Neural cell (in vitro differentiated cells): ENCODE data around the gene PEX3. TPM values are rescaled to one million over a fixed set of nuclear protein-coding genes. Genes with fewer than 3 reads are reported as not detected.
"Not testable (repeated sequence)": the region's sequence is repeated elsewhere in the genome, so short reads cannot be mapped to it uniquely, and the experiment has no call there.

Experiments
- H2AFZ ChIP-seq: fragments of 200-600, 300-800 bp; sonication (generic), shearing (Covaris generic); 2 replicates; pipeline ENCODE4 v1.6.0; 2014; ENCODE audit warnings: low read depth, mild to moderate bottlenecking, antibody characterized with exemption, low read length, moderate library complexity
- H3F3A ChIP-seq: fragments of 200-600 bp; shearing (Covaris generic); 2 replicates; pipeline ENCODE4 v1.6.1; 2016; ENCODE audit warnings: mild to moderate bottlenecking, moderate library complexity, mixed read lengths, antibody characterized with exemption, low read length; ENCODE audit not compliant: insufficient read depth, poor library complexity, severe bottlenecking
- H3K27ac ChIP-seq: fragments of 200-600, 300-800 bp; sonication (generic), shearing (Covaris generic); 2 replicates; pipeline ENCODE4 v1.5.1; 2014; ENCODE audit warnings: mild to moderate bottlenecking, low read length, moderate library complexity
- H3K27me3 ChIP-seq: fragments of 300-800, 200-600 bp; sonication (generic), shearing (Covaris generic); 2 replicates; pipeline ENCODE4 v1.6.0; 2014; ENCODE audit warnings: mild to moderate bottlenecking, low read depth, low read length, moderate library complexity; ENCODE audit not compliant: insufficient read depth
- H3K36me3 ChIP-seq: fragments of 300-800, 200-600 bp; sonication (generic), shearing (Covaris generic); 2 replicates; pipeline ENCODE4 v1.5.1; 2014; ENCODE audit warnings: mild to moderate bottlenecking, antibody characterized with exemption, low read length, moderate library complexity; ENCODE audit not compliant: insufficient read depth
- H3K4me2 ChIP-seq: fragments of 300-800, 200-600 bp; sonication (generic), shearing (Covaris generic); 2 replicates; pipeline ENCODE4 v1.6.0; 2014; ENCODE audit warnings: mild to moderate bottlenecking, low read length
- H3K4me3 ChIP-seq: fragments of 300-800, 200-600 bp; sonication (generic), shearing (Covaris generic); 2 replicates; pipeline ENCODE4 v1.5.1; 2014; ENCODE audit warnings: mild to moderate bottlenecking, low read length, moderate library complexity
- H3K79me2 ChIP-seq: fragments of 200-600 bp; shearing (Covaris generic); replicated peaks from 2 replicates; pipeline ENCODE4 v1.6.0; 2014; ENCODE audit warnings: mild to moderate bottlenecking, low read length, moderate library complexity; ENCODE audit not compliant: insufficient read depth
- H3K9ac ChIP-seq: fragments of 300-800, 200-600 bp; sonication (generic), shearing (Covaris generic); 2 replicates; pipeline ENCODE4 v1.6.1; 2016; ENCODE audit warnings: mild to moderate bottlenecking, low read length, mixed read lengths
- H3K9me2 ChIP-seq: fragments of 200-600 bp; shearing (Covaris generic); 2 replicates; pipeline ENCODE4 v1.6.1; 2016; ENCODE audit warnings: mild to moderate bottlenecking, low read length, mixed read lengths; ENCODE audit not compliant: insufficient read depth
- H3K9me3 ChIP-seq: fragments of 200-600, 300-800 bp; sonication (generic), shearing (Covaris generic); 2 replicates; pipeline ENCODE4 v1.6.1; 2016; ENCODE audit warnings: mild to moderate bottlenecking, mixed run types, low read length, moderate library complexity, mixed read lengths
- H4K20me1 ChIP-seq: fragments of 200-600 bp; shearing (Covaris generic); 2 replicates; pipeline ENCODE4 v1.6.1; 2016; ENCODE audit warnings: mild to moderate bottlenecking, mixed run types; ENCODE audit not compliant: insufficient read depth
- CTCF ChIP-seq: fragments of 450-650 bp; IDR thresholded peaks from 2 replicates; pipeline ENCODE4 v1.5.1; 2014; ENCODE audit warnings: antibody characterized with exemption, mild to moderate bottlenecking, moderate library complexity; ENCODE audit not compliant: poor library complexity, severe bottlenecking
- EP300 ChIP-seq: fragments of 450-650 bp; conservative IDR thresholded peaks from 2 replicates; pipeline ENCODE4 v1.6.1; 2014; ENCODE audit warnings: antibody characterized with exemption, mild to moderate bottlenecking, moderate library complexity; ENCODE audit not compliant: poor library complexity, severe bottlenecking
- EZH2 ChIP-seq: fragments of 200-600, 300-800 bp; shearing (Covaris generic), sonication (generic); IDR thresholded peaks from 2 replicates; pipeline ENCODE4 v1.6.1; 2014; ENCODE audit warnings: antibody characterized with exemption, low read length, borderline replicate concordance, mild to moderate bottlenecking; ENCODE audit not compliant: insufficient read depth, poor library complexity, severe bottlenecking
- MXI1 ChIP-seq: fragments of 450-650 bp; conservative IDR thresholded peaks from 2 replicates; pipeline ENCODE4 v1.6.1; 2014; ENCODE audit warnings: antibody characterized with exemption, mild to moderate bottlenecking; ENCODE audit not compliant: poor library complexity, severe bottlenecking
- POLR2AphosphoS5 ChIP-seq: IDR thresholded peaks from 2 replicates; pipeline ENCODE4 v1.6.1; 2012
- RAD21 ChIP-seq: fragments of 450-650 bp; conservative IDR thresholded peaks from 2 replicates; pipeline ENCODE4 v1.6.1; 2014; ENCODE audit warnings: antibody characterized with exemption, mild to moderate bottlenecking, moderate library complexity
- REST ChIP-seq: IDR thresholded peaks from 2 replicates; pipeline ENCODE4 v1.6.1; 2012; ENCODE audit warnings: borderline replicate concordance
- SMC3 ChIP-seq: fragments of 450-650 bp; conservative IDR thresholded peaks from 2 replicates; pipeline ENCODE4 v1.6.1; 2014; ENCODE audit warnings: antibody characterized with exemption, mild to moderate bottlenecking, moderate library complexity; ENCODE audit not compliant: poor library complexity
- TAF1 ChIP-seq: IDR thresholded peaks from 2 replicates; pipeline ENCODE4 v1.6.1; 2012; ENCODE audit warnings: low read depth
- polyA plus RNA-seq: library from polyadenylated mRNA; depleted of rRNA; stranded (reverse); fragments of >200 nt; gene quantifications from 2 replicates; pipeline ENCODE4 v1.2.3, GENCODE V29; 2014

The PEX3 gene
- polyA plus RNA-seq, 1 donor from 2014 or later = 37.9 TPM

GRCh38 chr6:143507358-143508145 lies 56.9 kb downstream of the PEX3 start:
- no peaks in the 10 kb centered on the region for H3F3A ChIP-seq
- no peak overlapping the region for H3K27ac ChIP-seq
- TF ChIP-seq POLR2AphosphoS5 (no peak), SMC3 (no peak), EZH2 (no peak), REST (no peak), CTCF (no peak), TAF1 (no peak), RAD21 (no peak), EP300 (no peak), MXI1 (no peak)
- no peaks in the 10 kb centered on the region for H3K79me2 ChIP-seq
- no peaks in the 10 kb centered on the region for H3K27me3 ChIP-seq
- no peak overlapping the region for H2AFZ ChIP-seq
- H3K4me2 ChIP-seq = no peak overlapping the region
- H3K9me3 ChIP-seq = no peaks in the 10 kb centered on the region
- H3K9ac ChIP-seq = no peak overlapping the region
- H3K9me2 ChIP-seq = no peaks in the 10 kb centered on the region
- no peaks in the 10 kb centered on the region for H4K20me1 ChIP-seq
- H3K36me3 ChIP-seq = no peaks in the 10 kb centered on the region
- no peak overlapping the region for H3K4me3 ChIP-seq

- H3K27me3 ChIP-seq, H4K20me1 ChIP-seq, H3K9me2 ChIP-seq, H3K79me2 ChIP-seq, H3K9me3 ChIP-seq, H3F3A ChIP-seq, H3K36me3 ChIP-seq, H3K4me2 ChIP-seq, H3K4me3 ChIP-seq, H3K27ac ChIP-seq, H2AFZ ChIP-seq, H3K9ac ChIP-seq: not testable (repeated sequence)
Measured at GRCh38 chr6:143510326-143510725, 59.7 kb downstream of the PEX3 start.
